GM12892 (cell line): ENCODE measurements around the gene TRAF7.
"Not testable (repeated sequence)": the region's sequence is repeated elsewhere in the genome, so short reads cannot be mapped to it uniquely, and the experiment has no call there.

Experiments used
- POLR2A ChIP-seq: IDR thresholded peaks from 2 replicates; pipeline ENCODE4 v1.6.1; 2011; ENCODE audit warnings: low read depth, low read length, control low read depth
- POLR2AphosphoS5 ChIP-seq: IDR thresholded peaks from 2 replicates; pipeline ENCODE4 v1.6.1; 2011; ENCODE audit warnings: low read depth, low read length, control low read depth
- TAF1 ChIP-seq: IDR thresholded peaks from 2 replicates; pipeline ENCODE4 v1.6.1; 2011; ENCODE audit warnings: low read depth, mild to moderate bottlenecking, control low read depth, low read length, borderline replicate concordance

- TF ChIP-seq POLR2AphosphoS5, TAF1, POLR2A: not testable (repeated sequence)
These were observed 20.5 kb upstream of the TRAF7 start for GRCh38 chr16:2135071-2135470.
